GM13976 (cell line): ENCODE data around the gene PPA2.
A peak's percentile ranks its signal among the peaks of the same experiment; 100 is the strongest.

ENCODE experiments used
- DNase-seq: peaks from one replicate; pipeline ENCODE4 v3.0.0; 2012; ENCODE audit warnings: low spot score
- in situ Hi-C: fragments of 300-500 bp; cut with MboI; formaldehyde crosslinking; loops from one replicate; pipeline ENCODE4 v1.12.0; 2022; ENCODE audit warnings: low sequenced_read_pairs, mixed read lengths, inconsistent platforms; ENCODE audit not compliant: unreplicated experiment
- TF ChIP-seq, protein P1 (sequence below): IDR thresholded peaks from 2 replicates; pipeline ENCODE4 v1.5.1; 2012; ENCODE audit warnings: borderline replicate concordance, mild to moderate bottlenecking; ENCODE audit not compliant: insufficient read depth; ENCODE audit errors: extremely low read depth, missing control alignments, control extremely low read depth

PPA2 gene

DNA sequence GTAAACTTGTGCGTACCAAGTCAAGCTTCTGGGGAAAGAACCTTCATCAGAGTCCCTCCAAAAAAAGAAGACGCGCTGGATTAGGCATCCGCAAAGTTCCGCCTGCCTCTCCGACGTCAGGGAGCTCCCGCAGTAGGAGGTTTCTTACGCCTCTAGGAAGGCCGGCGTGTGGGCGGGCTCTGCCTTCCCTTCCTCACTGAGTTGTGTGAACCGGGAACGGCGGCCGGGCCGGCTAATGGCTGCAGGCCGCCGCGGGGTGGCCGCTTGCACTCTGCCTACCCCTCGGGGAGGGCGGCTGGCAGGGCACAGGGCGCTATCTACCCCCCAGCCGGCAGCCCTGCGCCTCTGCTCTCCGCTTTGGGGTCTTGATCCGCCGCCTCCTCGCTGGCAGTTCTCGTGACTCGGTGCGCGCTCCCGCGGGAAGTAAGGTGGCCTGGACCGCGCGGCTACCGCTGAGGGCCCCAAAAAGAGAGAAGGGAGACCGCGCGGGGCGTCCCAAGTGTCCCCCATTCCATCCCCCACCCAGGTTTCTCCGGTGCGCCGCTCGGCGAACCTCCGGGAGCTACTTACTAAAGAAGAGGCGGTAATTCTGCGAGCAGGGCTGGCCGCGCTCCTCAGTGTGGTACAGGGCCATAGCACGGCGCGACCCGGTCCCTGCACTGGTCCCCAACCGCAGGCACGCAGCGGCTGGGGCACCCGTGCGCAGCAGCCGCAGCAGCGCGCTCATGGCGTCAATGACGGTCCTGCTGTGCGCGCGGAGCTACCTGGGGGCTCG, at the start of gene PPA2:
TSS of gene PPA2 (minus strand) at position 739 of the 775 bp plus-strand sequence. CDS start at position 727, 12 bp downstream.
- peak; percentile 92 for DNase-seq
- TF ChIP-seq, protein P1, sequence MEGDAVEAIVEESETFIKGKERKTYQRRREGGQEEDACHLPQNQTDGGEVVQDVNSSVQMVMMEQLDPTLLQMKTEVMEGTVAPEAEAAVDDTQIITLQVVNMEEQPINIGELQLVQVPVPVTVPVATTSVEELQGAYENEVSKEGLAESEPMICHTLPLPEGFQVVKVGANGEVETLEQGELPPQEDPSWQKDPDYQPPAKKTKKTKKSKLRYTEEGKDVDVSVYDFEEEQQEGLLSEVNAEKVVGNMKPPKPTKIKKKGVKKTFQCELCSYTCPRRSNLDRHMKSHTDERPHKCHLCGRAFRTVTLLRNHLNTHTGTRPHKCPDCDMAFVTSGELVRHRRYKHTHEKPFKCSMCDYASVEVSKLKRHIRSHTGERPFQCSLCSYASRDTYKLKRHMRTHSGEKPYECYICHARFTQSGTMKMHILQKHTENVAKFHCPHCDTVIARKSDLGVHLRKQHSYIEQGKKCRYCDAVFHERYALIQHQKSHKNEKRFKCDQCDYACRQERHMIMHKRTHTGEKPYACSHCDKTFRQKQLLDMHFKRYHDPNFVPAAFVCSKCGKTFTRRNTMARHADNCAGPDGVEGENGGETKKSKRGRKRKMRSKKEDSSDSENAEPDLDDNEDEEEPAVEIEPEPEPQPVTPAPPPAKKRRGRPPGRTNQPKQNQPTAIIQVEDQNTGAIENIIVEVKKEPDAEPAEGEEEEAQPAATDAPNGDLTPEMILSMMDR, result no peak
- in situ Hi-C loops, result loop anchor here (25.0 kb wide), 4 partner anchors 336 to 1411 kb away; partner anchors contain the start of genes CXXC4 and TET2

DNA sequence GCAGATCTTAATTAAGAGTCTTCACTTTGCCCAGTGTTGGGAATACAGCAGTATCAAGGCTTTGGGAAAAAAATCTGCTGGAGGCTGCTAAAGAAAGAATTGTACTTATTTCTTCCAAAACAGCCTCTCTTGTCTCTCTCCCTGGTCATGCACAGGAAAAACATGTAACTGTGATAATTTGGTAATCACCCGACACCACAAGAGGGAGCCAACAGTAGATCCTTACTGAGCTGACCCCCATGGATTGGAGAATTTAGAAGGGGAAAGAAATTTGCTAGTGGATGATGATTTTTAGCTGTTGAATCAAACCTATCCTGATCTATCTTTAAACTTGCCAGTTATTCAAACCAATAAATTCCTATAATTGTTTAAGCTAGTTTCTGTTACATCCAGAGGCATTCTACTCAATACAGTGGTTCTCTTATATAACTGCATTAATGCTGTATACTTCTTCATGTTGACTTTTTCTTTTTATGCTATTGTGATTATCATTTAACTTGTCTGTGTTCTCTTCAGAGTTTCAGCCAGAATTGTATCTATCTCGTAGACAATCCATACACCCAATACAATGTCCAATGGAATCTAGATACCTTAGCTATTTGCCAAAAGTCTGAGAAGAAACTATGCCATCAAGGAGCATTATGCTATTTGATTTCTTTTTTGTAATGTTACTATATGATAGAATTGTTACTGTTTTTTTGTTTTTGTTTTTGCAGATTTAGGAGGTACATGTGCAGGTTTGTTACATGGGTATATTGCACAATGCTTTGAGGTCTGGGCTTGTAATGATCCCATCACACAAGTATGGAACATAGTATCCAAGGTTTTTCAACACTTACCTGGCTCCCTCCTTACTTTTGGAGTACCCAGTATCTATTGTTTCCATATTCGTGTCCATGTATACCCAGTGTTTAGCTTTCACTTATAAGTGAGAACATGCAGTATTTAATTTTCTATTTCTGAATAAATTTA, 47.2 kb upstream of the PPA2 start:
- TF ChIP-seq, protein P1, result peak; percentile 59
- in situ Hi-C loops, result loop anchor here (25.0 kb wide), 1 partner anchor 691 kb away; no protein-coding TSS in a partner anchor
- peak; percentile 65 for DNase-seq

DNA sequence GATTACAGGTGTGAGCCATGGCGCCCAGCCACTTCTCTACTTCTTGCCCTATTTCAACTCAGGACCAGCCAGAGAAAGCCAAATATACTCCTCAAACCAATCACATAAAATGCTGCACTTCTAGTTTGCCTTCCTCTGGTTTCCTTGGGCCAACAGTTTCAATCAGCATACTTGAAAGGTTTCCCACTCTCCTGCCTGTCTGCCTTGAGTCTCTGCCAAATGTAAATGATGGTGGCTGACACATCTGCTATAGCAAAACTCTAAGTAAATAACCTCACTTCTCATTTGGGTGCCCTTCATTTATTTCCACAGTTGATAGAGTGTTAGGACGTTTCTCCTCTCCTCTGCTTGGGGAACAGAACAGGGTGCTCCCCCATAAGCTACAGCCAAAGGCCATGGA, 36.4 kb upstream of the PPA2 start:
- DNase-seq, result no peak
- in situ Hi-C loops, result loop anchor here (25.0 kb wide), 1 partner anchor 702 kb away; no protein-coding TSS in a partner anchor
- TF ChIP-seq, protein P1, result no peak

DNA sequence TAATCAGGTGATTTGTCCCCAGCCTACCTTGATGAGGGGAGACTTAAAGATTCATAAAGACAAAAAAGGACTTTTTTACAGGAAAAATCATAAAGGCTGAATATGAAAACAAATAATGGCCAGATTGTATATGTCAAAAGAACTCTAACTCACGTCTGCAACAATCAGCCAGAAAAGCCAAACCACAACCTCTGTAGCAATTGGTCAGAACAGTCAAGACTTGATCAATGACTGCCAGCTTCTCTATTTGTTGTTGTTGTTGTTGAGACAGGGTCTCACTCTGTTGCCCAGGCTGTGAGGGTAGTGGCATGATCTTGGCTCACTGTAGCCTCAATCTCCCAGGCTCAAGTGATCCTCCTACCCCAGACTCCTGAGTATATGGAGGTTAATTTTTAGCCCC, 35.9 kb upstream of the PPA2 start:
- TF ChIP-seq, protein P1, result no peak
- in situ Hi-C loops, result loop anchor here (25.0 kb wide), 1 partner anchor 703 kb away; no protein-coding TSS in a partner anchor
- no peak for DNase-seq

DNA sequence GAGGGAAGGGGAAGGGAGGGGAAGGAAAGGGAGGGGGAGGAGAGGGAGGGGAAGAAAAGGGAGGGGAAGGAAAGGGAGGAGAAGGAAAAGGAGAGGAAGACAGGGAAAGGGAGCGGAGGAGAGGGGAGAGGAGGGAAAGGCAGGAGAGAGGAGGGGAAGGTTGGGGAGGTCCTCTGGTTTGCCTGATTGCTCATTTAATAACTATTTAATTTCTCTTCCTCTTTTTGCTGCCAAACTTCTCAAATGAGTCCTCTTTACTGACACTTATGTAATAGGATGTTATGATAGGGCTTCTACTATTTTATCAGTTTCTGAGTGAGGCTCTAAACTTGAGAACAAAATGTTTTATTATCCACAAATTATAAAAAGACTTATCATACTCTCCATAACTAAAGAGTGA, 35.4 kb upstream of the PPA2 start:
- in situ Hi-C loops, result loop anchor here (25.0 kb wide), 1 partner anchor 703 kb away; no protein-coding TSS in a partner anchor

More for the DNA sequence above, 35.4 kb upstream of the PPA2 start:
- TF ChIP-seq, protein P1, result no peak
- peak; percentile 60 for DNase-seq
